H1 (cell line): ENCODE results near the gene PIGS. TPM values are rescaled to one million over a fixed set of nuclear protein-coding genes. Genes with fewer than 3 reads are reported as not detected.

Experiments used
- FOSL1 ChIP-seq: IDR thresholded peaks from 2 replicates; pipeline ENCODE4 v1.6.1; 2011; ENCODE audit warnings: mild to moderate bottlenecking, low read depth, low read length, moderate library complexity; ENCODE audit not compliant: insufficient read depth
- PHF8 ChIP-seq: fragments of 200-600 bp; sonication (generic); conservative IDR thresholded peaks from 2 replicates; pipeline ENCODE4 v1.7.1; 2012; ENCODE audit warnings: low read depth, mild to moderate bottlenecking, inconsistent platforms, low read length, moderate library complexity
- SP2 ChIP-seq: IDR thresholded peaks from 2 replicates; pipeline ENCODE4 v1.6.1; 2012; ENCODE audit warnings: mild to moderate bottlenecking, low read length, inconsistent platforms
- polyA plus RNA-seq, 7 experiments: library from polyadenylated mRNA; depleted of rRNA in 3 of 7; stranded (reverse) in 5 of 7; unstranded in 2 of 7; fragments of >200 nt in 5 of 7; fragments of 200-250 nt in 2 of 7; gene quantifications; 1 replicate in 5 of 7; 2 replicates in 1 of 7; 4 replicates in 1 of 7; pipeline versions ENCODE4 v1.2.1 to v1.2.3, GENCODE V29; 2011 to 2013; ENCODE audit warnings: missing spikeins in 2 of 7, mixed read lengths in 2 of 7
- total RNA-seq: library from RNA; stranded (reverse); fragmentation: NEBNext Ultra II Directional; extraction: Animal tissue kit (Norgen Biotek cat#: 25700); gene quantifications from 2 replicates; pipeline ENCODE4 v1.2.1, GENCODE V29; 2021
- TF ChIP-seq, protein P1 (sequence below): IDR thresholded peaks from 2 replicates; pipeline ENCODE4 v1.6.1; 2011; ENCODE audit warnings: low read length, improper control_type of control experiment

PIGS gene
- total and polyA plus RNA-seq, 2 of the 8 experiments (the other 6 are each of a cell fraction or from before 2014, with no cell fraction given): 44.3 to 50.6 TPM

DNA sequence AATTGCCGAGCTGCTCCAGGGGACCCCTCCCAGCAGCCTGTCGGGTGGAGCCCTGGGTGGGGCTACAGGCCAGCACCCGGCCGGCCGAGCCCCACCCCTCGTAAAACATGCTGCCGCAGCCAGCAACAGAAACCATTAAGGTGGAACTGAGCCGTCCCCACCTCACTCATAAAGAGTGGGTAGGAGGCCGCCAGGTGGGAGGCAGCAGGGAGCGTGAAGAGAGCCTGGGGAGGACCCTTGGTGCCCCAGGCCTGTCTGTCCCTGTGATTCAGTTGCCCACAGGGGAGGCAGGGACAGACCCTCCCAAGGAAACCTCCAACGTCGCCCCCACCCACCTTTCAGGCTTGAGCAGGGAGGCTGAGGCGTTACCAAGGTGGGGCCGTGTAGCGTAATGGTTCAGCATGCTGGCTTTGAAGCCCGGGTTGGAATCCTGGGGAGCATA lies 56.7 kb downstream of the PIGS start (continued):
- TF ChIP-seq FOSL1: no peak
- TF ChIP-seq, protein P1, sequence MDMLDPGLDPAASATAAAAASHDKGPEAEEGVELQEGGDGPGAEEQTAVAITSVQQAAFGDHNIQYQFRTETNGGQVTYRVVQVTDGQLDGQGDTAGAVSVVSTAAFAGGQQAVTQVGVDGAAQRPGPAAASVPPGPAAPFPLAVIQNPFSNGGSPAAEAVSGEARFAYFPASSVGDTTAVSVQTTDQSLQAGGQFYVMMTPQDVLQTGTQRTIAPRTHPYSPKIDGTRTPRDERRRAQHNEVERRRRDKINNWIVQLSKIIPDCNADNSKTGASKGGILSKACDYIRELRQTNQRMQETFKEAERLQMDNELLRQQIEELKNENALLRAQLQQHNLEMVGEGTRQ: no peak
- no peak for TF ChIP-seq SP2
- no peak for TF ChIP-seq PHF8
